HepG2 (cell line): ENCODE measurements around the gene CDK8. TPM values are rescaled to one million over a fixed set of nuclear protein-coding genes. Genes with fewer than 3 reads are reported as not detected.

ENCODE experiments used
- ATAC-seq: fragments of 200-7000 bp; cut with Tn5 transposase; 3 replicates; pipeline ENCODE4 v1.9.1; 2020; ENCODE audit warnings: mild to moderate bottlenecking, moderate library complexity
- BruUV-seq: library from RNA; stranded (reverse); fragments of 400-500 nt; replicated peaks from 2 replicates; lab custom pipeline; 2021; lab: Mats Ljungman, UMichigan
- CTCF ChIA-PET: fragments of 300-600 bp; formaldehyde crosslinking; extraction: SDS; loops from one replicate; lab custom pipeline; 2021; ENCODE audit warnings: low total read pairs, inconsistent platforms, low intra/inter-chr PET ratio; lab: Yijun Ruan, JAX
- POLR2A ChIA-PET: fragments of 350-600 bp; sonication (Branson Sonifier 250); formaldehyde crosslinking; loops from one replicate; lab custom pipeline; 2020; ENCODE audit warnings: antibody characterized with exemption, inconsistent platforms; lab: Yijun Ruan, JAX
- DNase-seq: peaks from one replicate; pipeline ENCODE4 v3.0.0-alpha.2; 2015; ENCODE audit warnings: low spot score
- FAIRE-seq: peaks from 3 replicates; lab custom pipeline; 2011; peaks lifted over from hg19 to GRCh38; lab: Jason Lieb, UNC
- H2AFZ ChIP-seq: one replicate; pipeline ENCODE4 v1.6.1; 2011; ENCODE audit warnings: low read length, inconsistent platforms
- H3K27ac ChIP-seq: fragments of 300-600 bp; 3 replicates; pipeline ENCODE4 v1.8.0; 2011; ENCODE audit warnings: mixed run types, mild to moderate bottlenecking, mixed read lengths, low read length, inconsistent platforms; ENCODE audit not compliant: insufficient read depth; ENCODE audit errors: extremely low read length
- H3K27me3 ChIP-seq, 2 experiments: fragments of 200-600 bp in 1 of 2; 2 replicates in 1 of 2; 3 replicates in 1 of 2; pipeline versions ENCODE4 v1.6.0 to v1.8.0; 2011; ENCODE audit warnings: low read length in 2 of 2, mild to moderate bottlenecking in 2 of 2, moderate library complexity in 2 of 2, inconsistent platforms in 1 of 2; ENCODE audit not compliant: insufficient read depth in 2 of 2, control insufficient read depth in 1 of 2
- H3K36me3 ChIP-seq, 2 experiments: fragments of 200-600 bp in 1 of 2; replicated peaks in 1 of 2; 2 replicates in 1 of 2; 3 replicates in 1 of 2; pipeline versions ENCODE4 v1.5.1 to v1.8.0; 2011; ENCODE audit warnings: low read length in 2 of 2, inconsistent platforms in 1 of 2; ENCODE audit not compliant: insufficient read depth in 2 of 2, control insufficient read depth in 1 of 2
- H3K4me1 ChIP-seq: 2 replicates; pipeline ENCODE4 v1.5.1; 2012; ENCODE audit warnings: low read length, inconsistent platforms; ENCODE audit not compliant: insufficient read depth
- H3K4me2 ChIP-seq: 2 replicates; pipeline ENCODE4 v1.6.0; 2011; ENCODE audit warnings: low read depth, low read length, inconsistent platforms
- H3K4me3 ChIP-seq, 3 experiments: fragments of 200-600 bp in 1 of 3; sonication (generic), shearing (Covaris generic) in 1 of 3; replicated peaks in 1 of 3; 2 replicates each; pipeline ENCODE4 v1.5.1; 2011 to 2016; ENCODE audit warnings: low read length in 3 of 3, inconsistent platforms in 2 of 3, low read depth in 2 of 3, mild to moderate bottlenecking in 2 of 3, control low read depth in 1 of 3, mixed read lengths in 1 of 3; ENCODE audit not compliant: insufficient read depth in 1 of 3
- H3K79me2 ChIP-seq: one replicate; pipeline ENCODE4 v1.6.1; 2011; ENCODE audit warnings: low read length, inconsistent platforms; ENCODE audit not compliant: insufficient read depth
- H3K9ac ChIP-seq: 2 replicates; pipeline ENCODE4 v1.6.0; 2011; ENCODE audit warnings: mild to moderate bottlenecking, low read depth, low read length, inconsistent platforms; ENCODE audit not compliant: insufficient read depth
- H3K9me3 ChIP-seq: 2 replicates; pipeline ENCODE4 v1.5.1; 2012; ENCODE audit warnings: mild to moderate bottlenecking, low read length
- H4K20me1 ChIP-seq: 2 replicates; pipeline ENCODE4 v1.6.0; 2011; ENCODE audit warnings: inconsistent platforms, mild to moderate bottlenecking, low read length, moderate library complexity; ENCODE audit not compliant: insufficient read depth
- AGO2 ChIP-seq: fragments of 200-400 bp; formaldehyde crosslinking; optimal IDR thresholded peaks from 2 replicates; pipeline ENCODE3; 2017; ENCODE audit warnings: mild to moderate bottlenecking, low read depth, low read length, moderate library complexity
- ARHGAP35 ChIP-seq: sonication (generic); formaldehyde crosslinking; IDR thresholded peaks from 2 replicates; pipeline ENCODE4 v1.9.0; 2022; ENCODE audit warnings: mild to moderate bottlenecking, inconsistent platforms, moderate library complexity, missing genetic modification reagents, borderline replicate concordance
- ATF2 ChIP-seq: sonication (generic); formaldehyde crosslinking; IDR thresholded peaks from 2 replicates; pipeline ENCODE4 v1.4.0; 2020; ENCODE audit warnings: missing genetic modification reagents
- HCFC1 ChIP-seq: fragments of 150-350 bp; IDR thresholded peaks from 2 replicates; pipeline ENCODE4 v1.6.1; 2014; ENCODE audit warnings: low read depth, low read length
- HINFP ChIP-seq: sonication (generic); formaldehyde crosslinking; IDR thresholded peaks from 2 replicates; pipeline ENCODE4 v1.4.0; 2020; ENCODE audit warnings: low read depth, mild to moderate bottlenecking, missing genetic modification reagents
- POGK ChIP-seq: sonication (generic); formaldehyde crosslinking; conservative IDR thresholded peaks from 2 replicates; pipeline ENCODE4 v1.8.0; 2022; ENCODE audit warnings: mild to moderate bottlenecking, moderate library complexity, missing genetic modification reagents
- SNRNP70 ChIP-seq: fragments of 200-400 bp; formaldehyde crosslinking; IDR thresholded peaks from 2 replicates; pipeline ENCODE4 v1.6.1; 2017; ENCODE audit warnings: mild to moderate bottlenecking, low read depth, low read length, moderate library complexity
- SRF ChIP-seq: IDR thresholded peaks from 2 replicates; pipeline ENCODE4 v1.6.1; 2011; ENCODE audit warnings: mild to moderate bottlenecking, low read depth, low read length, moderate library complexity
- SUZ12 ChIP-seq: fragments of 150-350 bp; IDR thresholded peaks from 2 replicates; pipeline ENCODE4 v1.6.1; 2014; ENCODE audit warnings: low read depth, low read length
- ZBTB42 ChIP-seq: sonication (generic); formaldehyde crosslinking; IDR thresholded peaks from 2 replicates; pipeline ENCODE4 v1.5.0; 2020; ENCODE audit warnings: mild to moderate bottlenecking, missing genetic modification reagents
- ZC3H4 ChIP-seq: sonication (generic); formaldehyde crosslinking; IDR thresholded peaks from 2 replicates; pipeline ENCODE4 v1.4.0; 2020; ENCODE audit warnings: missing genetic modification reagents, borderline replicate concordance
- ZMYM4 ChIP-seq: sonication (generic); formaldehyde crosslinking; IDR thresholded peaks from 2 replicates; pipeline ENCODE4 v1.8.1; 2023; ENCODE audit warnings: mild to moderate bottlenecking, missing genetic modification reagents
- ZNF670 ChIP-seq: sonication (generic); formaldehyde crosslinking; IDR thresholded peaks from 2 replicates; pipeline ENCODE4 v1.8.0; 2022; ENCODE audit warnings: mild to moderate bottlenecking, missing genetic modification reagents, borderline replicate concordance
- ZSCAN9 ChIP-seq: IDR thresholded peaks from 2 replicates; pipeline ENCODE4 v1.6.1; 2016; ENCODE audit warnings: borderline replicate concordance
- WGBS: methylation state at CpG from one replicate; pipeline ENCODE4 v1.1.6; 2017; ENCODE audit warnings: low lambda C conversion rate; 5-methylcytosine and 5-hydroxymethylcytosine counted together
- in situ Hi-C: cut with HindIII; loops from 2 replicates; pipeline ENCODE4 v1.10.0; 2017; ENCODE audit warnings: low pct_unique_long_range_greater_than_20kb; ENCODE audit not compliant: extremely low pct_ligation_motif_present
- intact Hi-C: fragments of 100-400 bp; cut with micrococcal nuclease; formaldehyde crosslinking; loops from one replicate; pipeline ENCODE4 v1.10.0; 2022; ENCODE audit not compliant: unreplicated experiment
- polyA plus RNA-seq, 8 experiments: library from polyadenylated mRNA; depleted of rRNA in 3 of 8; stranded (reverse) in 7 of 8; unstranded in 1 of 8; fragments of >200 nt; fragmentation: Illumina TruSeq in 4 of 8; extraction: Trizol in 4 of 8; gene quantifications; 2 replicates each; pipeline versions ENCODE4 v1.2.1 to v1.2.3, GENCODE V29; 2011 to 2016; ENCODE audit warnings: low read depth in 4 of 8, missing spikeins in 1 of 8, mixed read lengths in 1 of 8; ENCODE audit not compliant: insufficient read depth in 1 of 8
- total RNA-seq, 5 experiments: library from RNA; depleted of rRNA; stranded (reverse); fragments of >200 nt; fragmentation: Illumina TruSeq; extraction: Trizol; gene quantifications; 2 replicates each; pipeline ENCODE4 v1.2.3, GENCODE V29; 2016; ENCODE audit warnings: low read depth in 1 of 5

The CDK8 gene
- total and polyA plus RNA-seq, 2 of the 13 experiments (the other 11 are each of a cell fraction or from before 2014, with no cell fraction given), result 15.8 to 16.4 TPM

DNA sequence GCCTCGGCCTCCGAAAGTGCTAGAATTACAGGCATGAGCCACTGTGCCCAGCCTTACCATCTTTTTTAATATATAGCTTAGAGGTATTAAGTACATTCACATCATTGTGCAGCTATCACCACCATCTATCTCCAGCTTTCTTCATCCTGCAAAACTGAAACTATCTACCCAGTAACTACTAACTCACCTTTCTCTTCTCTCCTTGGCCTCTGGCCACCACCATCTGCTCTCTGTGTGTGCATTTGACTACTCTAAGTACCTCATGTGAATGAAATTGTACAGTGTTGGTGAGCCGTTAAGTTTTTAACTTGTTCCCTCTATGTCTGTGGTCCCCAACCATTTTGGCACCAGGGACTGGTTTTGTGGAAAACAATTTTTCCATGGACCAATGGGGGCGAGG lies 56.1 kb downstream of the CDK8 start:
- CTCF ChIA-PET, result no interaction called here
- 98% methylated on average over 4 of the region's 4 CpGs for WGBS
- POLR2A ChIA-PET, result no interaction called here
- no peak overlapping the region for H3K4me2 ChIP-seq
- H3K79me2 ChIP-seq, result peaks cover 36% of the 10 kb centered on the region
- H3K4me3 ChIP-seq, result no peak overlapping the region
- in situ Hi-C loops, result no loop called here
- no peaks in the 10 kb centered on the region for H3K9me3 ChIP-seq
- no peak for TF ChIP-seq ZMYM4 (CRISPR knock-in tag)
- no peak for TF ChIP-seq HINFP (CRISPR knock-in tag)
- TF ChIP-seq ZNF670, result no peak
- TF ChIP-seq, all 625 proteins: peak for 0
- Histone ChIP-seq H3K27ac (no peak overlapping the region), H3K9ac (no peak overlapping the region), H3K4me1 (no peaks in the 10 kb centered on the region), H3K36me3 (no peaks in the 10 kb centered on the region), H3K27me3 (no peaks in the 10 kb centered on the region), H4K20me1 (no peaks in the 10 kb centered on the region; the same call in 1 of the 2 replicates), H2AFZ (no peak overlapping the region)
- intact Hi-C loops, result no loop called here
- ATAC-seq (no peak), FAIRE-seq (no peak), DNase-seq (no peak)
- BruUV-seq, result no TSS peak

- CTCF ChIA-PET, result no interaction called here
- TF ChIP-seq POGK (CRISPR knock-in tag) (no peak), SNRNP70 (no peak), HCFC1 (no peak), ARHGAP35 (CRISPR knock-in tag) (no peak), SRF (no peak), SUZ12 (no peak), ZSCAN9 (CRISPR knock-in tag) (no peak), AGO2 (no peak), ATF2 (CRISPR knock-in tag) (no peak), ZBTB42 (no peak), ZC3H4 (CRISPR knock-in tag) (no peak)
These were observed 56.5 kb downstream of the CDK8 start for GRCh38 chr13:26310470-26310869.

More at GRCh38 chr13:26310470-26310869, 56.5 kb downstream of the CDK8 start:
- POLR2A ChIA-PET, result interaction anchor here (0.7 kb wide), 1 partner anchor 100 kb away, joined by 3 read pairs; no protein-coding TSS in a partner anchor
- Histone ChIP-seq H3K27ac (no peak overlapping the region), H4K20me1 (no peaks in the 10 kb centered on the region; the same call in 1 of the 2 replicates), H3K4me3 (no peak overlapping the region), H3K4me1 (peaks cover 3% of the 10 kb centered on the region), H3K27me3 (no peaks in the 10 kb centered on the region), H3K4me2 (no peak overlapping the region), H3K79me2 (peaks cover 36% of the 10 kb centered on the region), H3K36me3 (no peaks in the 10 kb centered on the region), H3K9me3 (no peaks in the 10 kb centered on the region), H3K9ac (no peak overlapping the region), H2AFZ (no peak overlapping the region)
- intact Hi-C loops (no loop called here), in situ Hi-C loops (no loop called here)
- no peak for FAIRE-seq
- no TSS peak for BruUV-seq
- 94% methylated on average over 2 of the region's 5 CpGs for WGBS
- ATAC-seq, result no peak
- no peak for DNase-seq
